KBM-7 (cell line): ENCODE data around the gene EIF2S3.

Experiments
- DNase-seq: peaks from one replicate; pipeline ENCODE4 v3.0.0-alpha.2; 2015
- in situ Hi-C: fragments of 300-500 bp; cut with MboI; formaldehyde crosslinking; loops from 2 replicates; pipeline ENCODE4 v1.14.3; 2020; ENCODE audit warnings: low sequenced_read_pairs, low pct_unique_long_range_greater_than_20kb, mixed read lengths

Gene EIF2S3

GRCh38 chrX:24054182-24055042 is at the start of gene EIF2S3:
TSS of gene EIF2S3 (plus strand) at chrX:24054956. CDS start at chrX:24054969, 13 bp downstream.
- DNase-seq: peak; percentile 99
- in situ Hi-C loops: no loop called here

GRCh38 chrX:24005028-24005427 is 49.7 kb upstream of the EIF2S3 start:
- in situ Hi-C loops: no loop called here

GRCh38 chrX:24005867-24006266 is 48.9 kb upstream of the EIF2S3 start:
- in situ Hi-C loops: no loop called here
- no peak for DNase-seq

More at GRCh38 chrX:24005028-24005427, 49.7 kb upstream of the EIF2S3 start:
- no peak for DNase-seq

GRCh38 chrX:24012266-24012665 is 42.5 kb upstream of the EIF2S3 start:
- in situ Hi-C loops: no loop called here
- no peak for DNase-seq

GRCh38 chrX:24014388-24015018 is 40.3 kb upstream of the EIF2S3 start:
- in situ Hi-C loops: no loop called here
- DNase-seq: no peak

- in situ Hi-C loops: no loop called here
- no peak for DNase-seq
Observed at GRCh38 chrX:24017674-24018073, 37.1 kb upstream of the EIF2S3 start.

GRCh38 chrX:24018809-24019208 is 35.9 kb upstream of the EIF2S3 start:
- in situ Hi-C loops: no loop called here
- DNase-seq: no peak

- DNase-seq: peak; percentile 21
- in situ Hi-C loops: no loop called here
Observed at GRCh38 chrX:24019448-24019847, 35.3 kb upstream of the EIF2S3 start.

- in situ Hi-C loops: no loop called here
- no peak for DNase-seq
Observed at GRCh38 chrX:24020306-24020876, 34.4 kb upstream of the EIF2S3 start.

- in situ Hi-C loops: no loop called here
- DNase-seq: no peak
Observed at GRCh38 chrX:24023544-24023943, 31.2 kb upstream of the EIF2S3 start.

- peak; percentile 59 for DNase-seq
- in situ Hi-C loops: no loop called here
Observed at GRCh38 chrX:24023972-24024669, 30.6 kb upstream of the EIF2S3 start.

GRCh38 chrX:24024819-24025740 is 29.7 kb upstream of the EIF2S3 start:
- in situ Hi-C loops: no loop called here
- peak; percentile 91 for DNase-seq

- in situ Hi-C loops: no loop called here
- DNase-seq: peak; percentile 62
Observed at GRCh38 chrX:24025741-24026403, 28.9 kb upstream of the EIF2S3 start.

GRCh38 chrX:24026432-24026831 is 28.3 kb upstream of the EIF2S3 start:
- peak; percentile 32 for DNase-seq
- in situ Hi-C loops: no loop called here

- no peak for DNase-seq
- in situ Hi-C loops: no loop called here
Observed at GRCh38 chrX:24027086-24027485, 27.7 kb upstream of the EIF2S3 start, which contains the start of gene KLHL15. TSS of gene KLHL15 (minus strand) at chrX:24027186. CDS start at chrX:24006693, 20,493 bp downstream.

GRCh38 chrX:24027985-24028384 is 26.8 kb upstream of the EIF2S3 start:
- no peak for DNase-seq
- in situ Hi-C loops: no loop called here

- in situ Hi-C loops: no loop called here
- no peak for DNase-seq
Observed at GRCh38 chrX:24030597-24030996, 24.2 kb upstream of the EIF2S3 start.

- in situ Hi-C loops: no loop called here
Observed at GRCh38 chrX:24034485-24034884, 20.3 kb upstream of the EIF2S3 start.

More at GRCh38 chrX:24034485-24034884, 20.3 kb upstream of the EIF2S3 start:
- DNase-seq: no peak
